HG02840 (cell line): ENCODE results near the gene GSG1L2.
"Not testable (repeated sequence)": the region's sequence is repeated elsewhere in the genome, so short reads cannot be mapped to it uniquely, and the experiment has no call there.

ENCODE experiments used
- ATAC-seq: cut with Tn5 transposase; IDR thresholded peaks from one replicate; pipeline ENCODE4 v1.9.1; 2021; ENCODE audit warnings: mild to moderate bottlenecking, moderate library complexity, moderate number of reproducible peaks; ENCODE audit not compliant: unreplicated experiment, low FRiP score

The GSG1L2 gene

DNA sequence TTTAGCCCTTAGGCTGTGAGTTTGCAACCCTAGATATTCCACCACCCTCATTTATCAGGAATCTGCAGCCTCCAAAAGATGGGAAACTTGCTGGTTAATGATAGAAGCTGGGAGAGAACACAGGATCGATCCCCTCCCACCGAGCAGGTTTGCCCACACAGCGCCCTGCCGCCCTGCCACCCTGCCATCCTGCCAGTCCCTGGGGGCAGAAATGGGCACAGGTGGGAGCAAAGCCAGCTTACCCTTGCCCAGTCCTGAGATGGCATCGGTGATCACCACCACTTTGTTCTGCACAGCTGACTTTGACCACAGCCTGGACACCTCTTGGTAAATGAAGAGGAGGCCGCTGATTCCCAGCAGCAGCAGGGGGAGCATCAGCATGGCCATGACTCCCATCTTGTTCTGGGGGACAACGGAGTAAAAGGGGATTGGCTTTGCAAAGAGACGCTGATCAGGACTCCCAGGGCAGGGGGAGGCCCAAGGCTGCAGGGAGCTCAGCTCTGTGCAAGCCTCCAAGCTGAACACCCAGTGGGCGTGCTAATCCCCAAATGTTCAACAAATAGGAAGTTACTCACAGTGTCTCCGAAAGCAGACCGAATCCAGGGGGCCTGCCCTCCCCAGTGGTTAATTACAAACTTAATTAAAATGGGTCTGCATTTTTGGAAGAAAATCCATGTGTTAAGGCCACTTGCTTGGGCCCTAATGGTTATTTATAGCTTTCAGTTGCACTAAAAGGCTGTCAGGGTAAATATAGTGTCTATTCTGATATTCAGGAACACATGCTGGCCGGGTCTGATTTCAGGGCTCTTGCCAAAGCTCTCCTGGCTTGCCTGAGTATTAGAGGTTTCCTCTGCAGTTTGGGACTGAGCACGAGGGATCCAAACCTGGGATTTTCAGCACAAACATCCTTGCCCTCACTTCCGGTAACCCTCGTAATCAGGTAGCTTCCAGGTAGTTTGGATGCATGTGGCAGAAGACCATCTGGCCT lies 30.7 kb downstream of the GSG1L2 start, which contains the start of gene DHRS7C:
Gene DHRS7C (minus strand): TSS at position 704 of the 988 bp plus-strand sequence. CDS start 308 bp downstream, at position 396.
- ATAC-seq = no peak

DNA sequence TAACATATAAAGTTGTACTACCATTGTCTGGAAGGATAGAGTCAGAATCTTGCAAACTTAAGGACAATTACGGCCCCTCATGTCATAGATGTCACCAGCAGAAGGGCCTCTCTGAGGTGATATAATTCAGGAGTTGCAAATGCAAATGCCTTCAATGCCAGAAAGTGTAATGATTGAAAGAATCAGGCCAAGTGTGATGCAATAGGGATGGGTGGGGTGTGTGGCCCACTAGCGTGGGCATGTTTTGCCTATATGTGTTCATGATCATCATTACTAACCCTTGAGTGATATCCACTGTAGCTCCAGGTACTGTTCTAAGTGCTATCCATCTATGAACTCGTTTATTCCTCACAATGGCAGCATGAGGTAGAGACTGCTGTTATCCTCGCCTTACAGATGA lies 31.6 kb downstream of the GSG1L2 start:
- ATAC-seq = no peak

DNA sequence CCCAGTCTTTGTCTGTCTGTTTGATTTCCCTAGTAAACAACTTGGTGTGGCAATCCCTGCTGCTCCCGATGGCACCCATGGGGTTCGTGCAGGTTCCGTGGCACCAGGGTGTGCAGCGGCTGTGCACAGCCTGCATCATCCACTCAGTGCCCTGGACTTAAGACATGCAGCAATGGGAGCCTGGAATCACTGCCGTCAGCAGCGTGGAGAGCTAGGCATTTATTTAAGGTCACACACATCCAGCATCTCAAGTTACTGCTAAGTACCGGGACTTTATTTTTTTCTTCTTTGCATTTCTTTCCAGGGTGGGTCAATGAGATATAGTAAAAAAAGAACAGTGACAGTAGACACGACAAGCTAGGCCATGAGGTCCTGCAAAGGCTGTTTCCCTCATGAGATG lies 33.3 kb downstream of the GSG1L2 start:
- no peak for ATAC-seq

DNA sequence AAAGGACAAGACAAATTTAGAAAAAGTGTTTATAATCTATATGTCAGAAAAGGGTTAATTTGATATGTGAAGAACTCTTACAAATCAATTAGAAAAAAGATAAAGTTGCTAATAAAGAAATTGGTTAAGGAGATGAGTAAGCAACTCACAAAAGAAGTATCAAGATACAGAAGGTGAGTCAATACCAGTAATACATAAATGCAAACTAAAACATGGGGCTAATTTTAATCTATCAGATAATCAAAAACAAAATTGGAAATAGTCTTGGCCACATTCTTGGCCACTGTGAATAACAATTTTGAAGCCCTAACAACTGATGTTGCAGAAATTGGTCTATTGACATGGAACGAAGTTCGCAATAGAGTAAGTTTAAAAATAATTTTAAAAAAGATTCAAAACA lies 37.3 kb downstream of the GSG1L2 start:
- no peak for ATAC-seq

DNA sequence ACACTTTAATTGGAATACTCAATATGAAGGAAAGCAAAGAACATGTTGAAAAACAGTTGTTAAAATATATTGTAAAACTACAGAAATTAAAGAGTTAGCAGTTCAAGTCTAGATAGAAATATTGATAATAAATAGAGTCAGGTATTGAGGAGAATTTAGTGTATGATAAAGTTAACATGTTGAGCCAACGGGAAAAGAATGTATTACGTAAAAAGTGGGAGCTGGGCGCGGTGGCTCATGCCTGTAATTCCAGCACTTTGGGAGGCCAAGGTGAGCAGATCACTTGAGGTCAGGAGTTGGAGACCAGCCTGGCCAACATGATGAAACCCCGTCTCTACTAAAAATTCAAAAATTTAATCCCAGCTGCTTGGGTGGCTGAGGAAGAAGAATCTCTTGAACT lies 38.4 kb downstream of the GSG1L2 start:
- ATAC-seq = not testable (repeated sequence)

DNA sequence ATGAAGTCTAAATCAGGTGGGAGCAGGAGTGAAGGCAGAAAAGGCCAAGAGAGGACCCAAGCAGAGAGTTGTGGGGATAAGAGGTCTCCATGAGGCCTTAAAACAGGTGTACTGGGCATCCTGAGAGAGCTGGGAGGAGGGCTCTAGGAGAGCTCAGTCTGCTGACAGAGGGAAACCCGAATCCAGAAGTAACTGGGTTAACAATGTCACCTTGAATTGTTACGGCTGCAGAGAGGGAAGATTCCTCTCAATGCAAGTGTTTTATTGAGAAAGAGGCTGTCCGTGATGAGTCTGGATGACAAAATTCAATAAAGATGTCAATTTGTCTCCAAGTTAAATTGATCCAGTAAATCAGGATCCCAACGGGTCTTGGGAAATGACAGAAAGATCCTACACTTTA lies 38.8 kb downstream of the GSG1L2 start:
- no peak for ATAC-seq

DNA sequence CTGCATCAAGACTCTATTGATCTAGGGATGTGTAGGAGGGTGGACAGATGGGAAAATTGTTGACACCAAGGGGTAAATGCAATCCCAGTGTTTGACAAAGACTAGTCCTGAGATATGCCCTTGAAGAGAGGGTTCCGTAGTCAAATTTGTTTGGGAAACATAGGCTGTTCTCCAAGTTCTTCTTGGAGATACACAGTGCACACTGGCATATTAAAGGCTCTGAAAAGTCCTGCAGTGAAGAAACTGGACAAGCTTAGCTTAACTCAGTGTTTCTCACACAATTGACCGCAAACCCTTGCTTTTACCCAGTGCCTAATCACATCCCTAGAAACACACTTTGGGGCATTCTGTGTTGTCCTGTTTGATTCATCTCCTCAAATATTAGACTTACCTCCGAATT lies 41.3 kb downstream of the GSG1L2 start:
- no peak for ATAC-seq

DNA sequence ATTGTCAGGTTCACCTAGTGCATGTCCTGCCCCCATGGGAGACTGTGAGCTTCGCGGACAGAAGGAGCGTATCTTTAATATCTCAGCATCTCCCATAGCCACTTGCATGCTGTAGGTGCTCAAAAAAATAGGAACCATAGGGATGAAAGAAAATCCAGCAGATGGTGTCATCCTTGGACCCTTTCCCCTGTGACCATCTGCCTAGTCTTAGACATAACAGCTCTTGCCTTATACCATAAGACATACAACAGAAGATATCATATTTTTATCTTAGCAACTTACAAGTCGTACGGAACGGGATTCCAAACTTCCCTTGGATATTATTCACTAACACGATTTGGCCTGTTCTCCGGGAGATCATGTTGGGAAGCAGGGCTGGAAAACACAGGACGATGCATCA lies 45.0 kb downstream of the GSG1L2 start:
- ATAC-seq = no peak

DNA sequence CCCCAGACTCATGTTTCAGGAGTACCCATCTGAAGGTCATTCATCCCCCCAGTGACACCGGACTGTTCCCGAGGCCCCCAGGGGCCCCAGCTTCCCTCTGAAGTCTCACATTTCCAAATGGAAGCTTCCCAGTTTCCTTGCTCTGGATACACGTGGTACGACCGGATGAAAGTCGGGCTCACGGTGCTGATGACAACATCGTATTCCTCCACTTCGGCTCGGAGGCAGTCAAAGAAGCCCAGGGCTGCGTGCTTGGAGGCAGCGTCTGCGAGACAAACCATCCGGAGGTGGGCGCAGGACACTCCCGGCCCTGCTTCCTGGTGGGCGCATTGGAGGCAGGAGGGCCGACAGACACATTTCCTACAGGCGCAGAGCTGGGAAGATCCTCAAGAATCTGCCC lies 49.2 kb downstream of the GSG1L2 start:
- ATAC-seq = no peak

DNA sequence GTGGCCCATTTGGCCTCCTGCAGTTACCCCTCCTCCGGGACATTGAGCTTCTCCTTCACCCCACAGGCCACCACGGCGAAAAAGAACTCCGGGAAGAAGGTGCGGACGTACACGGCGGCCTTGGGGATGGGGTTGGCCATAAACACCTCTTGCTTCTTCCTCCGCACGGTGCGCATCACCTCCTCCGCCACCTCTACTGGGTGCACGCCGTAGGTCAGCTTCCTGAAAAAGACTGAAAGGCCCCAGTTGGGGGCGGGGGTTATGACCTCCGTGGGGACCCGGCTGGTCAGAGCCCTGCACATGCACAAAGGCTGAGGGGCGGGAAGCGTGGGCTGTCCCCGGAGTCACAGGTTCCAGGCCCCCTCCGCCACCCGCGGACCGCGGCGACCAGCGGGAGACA lies 50.4 kb downstream of the GSG1L2 start:
- no peak for ATAC-seq

DNA sequence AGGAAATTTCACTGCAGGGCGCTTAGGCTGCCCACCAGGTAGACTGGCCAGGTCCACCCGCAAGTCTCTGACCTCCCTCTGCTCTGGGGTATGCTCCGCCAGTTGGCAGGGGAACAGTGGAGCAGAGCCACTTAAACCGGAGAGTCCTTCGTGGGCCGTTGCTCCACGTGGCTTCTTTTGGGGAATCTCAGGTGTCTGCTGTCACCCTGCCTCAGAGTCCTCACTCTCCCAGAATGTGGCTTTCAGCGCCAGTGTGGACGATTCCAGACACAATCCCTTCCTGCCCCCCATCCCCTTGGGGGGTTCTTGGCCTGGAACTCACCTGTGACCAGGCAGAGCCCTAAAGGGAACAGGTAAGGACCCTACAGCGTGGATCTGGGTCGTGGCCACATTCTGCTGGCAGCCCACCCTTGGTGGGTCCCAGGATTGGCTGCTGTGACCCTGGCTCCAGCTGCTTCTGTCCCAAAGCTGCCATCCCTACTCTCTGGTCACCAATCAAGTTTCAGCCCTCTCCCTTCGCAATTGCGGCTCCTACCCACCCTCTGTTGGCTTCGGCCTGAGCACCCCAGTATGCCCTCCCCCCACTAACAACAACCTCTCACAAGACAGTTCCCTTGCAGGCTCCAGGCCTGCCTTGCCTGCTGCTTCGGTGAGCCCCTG lies 52.7 kb downstream of the GSG1L2 start:
- no peak for ATAC-seq

DNA sequence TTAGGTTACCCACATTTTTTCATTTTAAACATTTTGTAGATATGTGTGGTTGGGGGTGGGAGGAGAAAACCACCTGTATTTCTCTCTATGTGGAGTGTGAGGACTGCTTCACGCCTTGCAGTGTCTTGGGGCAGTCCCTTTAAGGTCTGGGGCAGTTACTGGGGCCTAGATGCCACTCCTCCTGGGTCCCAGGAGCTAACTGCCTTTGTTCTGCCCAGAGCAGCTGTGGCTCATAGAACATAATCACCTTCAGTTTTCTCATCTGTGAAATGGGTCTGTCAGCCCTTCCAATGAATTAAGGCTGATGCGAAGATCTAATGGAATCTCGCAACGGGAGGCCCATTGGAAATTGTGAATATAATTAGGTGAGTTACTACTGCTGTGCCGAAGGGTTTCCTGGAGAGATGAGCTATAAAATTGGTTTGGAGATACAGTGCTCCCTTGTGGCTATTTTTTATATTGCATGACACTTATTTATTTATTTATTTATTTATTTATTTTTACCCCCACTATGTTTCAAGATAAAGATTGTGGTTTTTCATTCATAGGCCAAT lies 53.4 kb downstream of the GSG1L2 start:
- ATAC-seq = no peak

DNA sequence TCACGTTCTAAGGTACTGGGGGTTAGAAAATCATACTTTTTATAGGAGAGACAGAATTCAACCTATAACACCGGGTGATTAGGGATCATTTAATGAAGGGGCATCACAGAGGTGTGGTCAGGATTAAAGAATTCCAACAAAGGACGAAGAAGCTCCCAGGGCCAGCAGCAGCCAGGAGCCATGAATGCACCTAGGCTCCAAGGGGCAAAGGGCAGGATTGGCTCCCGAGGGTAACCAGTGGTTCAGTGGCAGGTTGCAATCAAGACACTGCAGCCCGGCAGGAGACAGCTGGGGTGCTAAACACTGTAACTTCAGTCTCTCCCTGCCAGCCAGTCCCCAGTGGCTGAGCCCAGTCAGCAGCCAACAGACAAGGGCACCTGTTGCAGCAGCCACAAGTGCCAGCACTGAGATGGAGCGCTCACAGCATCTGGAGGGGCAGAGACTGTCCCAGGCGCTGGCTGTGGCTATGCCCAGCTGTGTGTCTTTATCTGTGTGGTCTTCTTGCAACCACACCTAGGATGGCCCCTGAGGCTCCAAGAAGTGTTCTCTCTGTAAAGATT lies 54.4 kb downstream of the GSG1L2 start:
- no peak for ATAC-seq

DNA sequence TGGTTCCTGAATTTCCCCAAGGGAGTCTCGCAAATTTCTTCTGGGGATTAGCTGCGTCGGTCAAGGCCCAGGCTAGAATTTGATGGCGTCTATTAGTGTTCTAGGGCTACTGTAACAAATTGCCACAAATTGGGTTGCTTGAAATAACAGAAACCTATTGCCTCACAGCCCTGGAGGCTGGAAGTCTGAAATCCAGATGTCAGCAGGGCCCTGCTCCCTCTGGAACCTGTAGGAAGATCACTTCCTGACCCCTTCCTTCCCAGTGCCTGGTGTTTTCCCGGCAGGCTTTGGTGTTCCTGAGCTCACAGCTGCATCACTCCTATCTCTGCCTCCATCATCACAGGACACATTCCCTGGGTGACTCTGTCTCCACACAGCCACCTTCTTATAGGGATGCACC lies 54.9 kb downstream of the GSG1L2 start:
- ATAC-seq = no peak

DNA sequence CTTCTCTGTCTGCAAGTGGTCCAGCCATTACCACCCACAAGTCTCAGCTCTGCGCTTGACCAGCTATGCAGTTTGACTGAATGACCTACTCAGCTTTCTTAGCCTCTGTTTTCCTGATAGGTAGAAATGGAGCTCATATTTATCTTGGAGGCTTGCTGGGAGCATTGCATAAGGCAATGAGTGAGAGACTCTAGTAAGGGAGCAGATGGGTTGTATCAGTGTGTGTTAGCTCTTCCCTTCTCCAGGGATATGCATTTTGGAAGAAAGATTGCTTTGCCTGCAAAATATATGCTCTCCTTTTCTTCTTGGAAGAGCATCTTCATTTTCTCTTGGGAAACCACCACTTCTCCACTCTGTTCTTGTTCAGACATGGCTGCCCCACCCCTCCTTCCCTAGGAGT lies 56.6 kb downstream of the GSG1L2 start:
- ATAC-seq = no peak

DNA sequence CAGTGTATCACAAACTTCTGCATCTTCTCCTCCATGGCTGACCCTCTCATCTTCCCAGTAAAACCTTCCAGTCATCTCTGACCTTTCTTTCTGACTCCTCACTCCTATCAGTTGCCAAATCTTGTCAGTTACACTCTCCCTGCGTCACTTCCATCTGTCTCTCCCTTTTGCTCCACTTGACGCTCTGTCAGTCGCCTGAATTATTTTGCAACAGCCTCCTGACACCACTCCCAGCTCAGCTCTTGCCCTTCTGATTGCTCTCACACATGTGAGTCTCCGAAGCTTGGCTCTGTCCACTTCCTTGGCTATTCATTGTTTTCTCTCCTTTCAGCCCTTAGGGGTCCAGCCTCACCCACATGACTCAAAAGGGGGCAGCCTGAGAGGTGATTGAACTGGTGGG lies 58.2 kb downstream of the GSG1L2 start:
- no peak for ATAC-seq

DNA sequence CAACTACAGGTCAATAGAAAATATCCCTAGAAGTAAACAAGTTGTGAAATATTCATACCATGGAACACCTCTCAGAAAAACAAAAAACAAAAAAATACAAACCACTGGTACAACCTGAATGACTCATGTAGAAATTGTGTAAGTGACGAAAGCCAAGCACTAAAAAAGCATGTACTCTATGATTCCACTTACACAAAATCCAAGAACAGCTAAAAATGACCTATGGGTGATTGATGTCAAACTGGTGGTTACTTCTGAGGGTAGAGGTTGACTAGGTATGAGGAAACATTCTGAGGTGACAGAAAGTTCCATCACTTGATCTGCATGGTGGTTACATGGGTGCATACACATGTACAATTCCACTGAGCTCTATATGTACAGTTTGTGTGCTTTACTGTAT lies 61.6 kb downstream of the GSG1L2 start:
- no peak for ATAC-seq

DNA sequence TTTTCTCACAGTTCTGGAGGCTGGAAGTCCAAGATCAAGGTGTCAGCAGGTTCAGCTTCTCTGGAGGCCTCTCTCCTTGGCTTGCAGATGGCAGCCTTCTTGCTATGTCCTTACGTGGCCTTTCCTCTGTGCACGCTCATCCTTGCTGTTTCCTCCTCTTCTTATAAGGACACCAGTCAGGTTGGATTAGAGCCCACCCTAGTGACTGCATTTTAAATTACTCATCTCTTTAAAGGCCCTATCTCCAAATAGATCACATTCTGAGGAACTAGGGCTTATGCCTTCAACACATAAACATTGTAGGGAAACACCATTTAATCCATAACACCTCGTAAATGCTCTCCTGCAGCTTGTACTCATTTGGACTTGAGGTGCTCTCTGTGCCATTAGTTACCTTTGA lies 66.8 kb downstream of the GSG1L2 start:
- no peak for ATAC-seq
